Activated CD4-positive, alpha-beta T cell treated with anti-CD3 and anti-CD28 coated beads for 36 hours (primary cell): ENCODE results near the gene SMO. TPM values are rescaled to one million over a fixed set of nuclear protein-coding genes. Genes with fewer than 3 reads are reported as not detected.

Experiments
- ATAC-seq: fragments of 200-7000 bp; cut with Tn5 transposase; one replicate; pipeline ENCODE4 v1.10.0; 2021; ENCODE audit warnings: mild to moderate bottlenecking, moderate library complexity
- CTCF ChIA-PET: fragments of 350-600 bp; sonication (Branson Sonifier 250); formaldehyde crosslinking; loops from one replicate; lab custom pipeline; 2021; ENCODE audit warnings: antibody characterized with exemption; lab: Charles Lee
- POLR2A ChIA-PET: fragments of 350-600 bp; sonication (Branson Sonifier 250); formaldehyde crosslinking; loops from one replicate; lab custom pipeline; 2021; ENCODE audit warnings: antibody characterized with exemption, inconsistent platforms; lab: Charles Lee
- DNase-seq: peaks from one replicate; pipeline ENCODE4 v3.0.0-alpha.2; 2020
- H3K27ac Mint-ChIP-seq: one replicate; pipeline ENCODE4 v1.8.0; 2021; ENCODE audit warnings: mixed read lengths
- H3K27me3 Mint-ChIP-seq: one replicate; pipeline ENCODE4 v1.8.0; 2021; ENCODE audit warnings: mixed read lengths
- H3K36me3 Mint-ChIP-seq: one replicate; pipeline ENCODE4 v1.8.0; 2021; ENCODE audit warnings: low read depth, mixed read lengths
- H3K4me1 Mint-ChIP-seq: one replicate; pipeline ENCODE4 v1.8.0; 2021; ENCODE audit warnings: mixed read lengths
- H3K4me3 Mint-ChIP-seq: one replicate; pipeline ENCODE4 v1.8.0; 2021; ENCODE audit warnings: mild to moderate bottlenecking, moderate library complexity, mixed read lengths
- H3K9me3 Mint-ChIP-seq: one replicate; pipeline ENCODE4 v1.8.0; 2021; ENCODE audit warnings: low read depth, mixed read lengths
- intact Hi-C, 2 experiments: fragments of 100-400 bp; cut with DNase I in 1 of 2; cut with micrococcal nuclease in 1 of 2; formaldehyde crosslinking; loops; one replicate each; pipeline versions ENCODE4 v1.14.2 to v1.15.1; 2022 to 2024; cut with DNase I, micrococcal nuclease
- total RNA-seq, 2 experiments: library from RNA; stranded (reverse); gene quantifications; one replicate each; pipeline ENCODE4 v1.2.3, GENCODE V29; 2021

The SMO gene
- total RNA-seq, result under 1 TPM; 0.28 to 0.71 TPM

GRCh38 chr7:129188372-129188891 is at the start of gene SMO:
Gene SMO, plus strand, starts transcription at chr7:129188633. Its CDS starts 519 bp downstream, at chr7:129189152.
- no peaks in the 10 kb centered on the region for H3K36me3 Mint-ChIP-seq
- H3K27ac Mint-ChIP-seq, result no peak within 1 kb of the TSS
- ChIA-PET CTCF (interaction anchor here (1.8 kb wide), 1 partner anchor 25 kb away, joined by 7 read pairs; no protein-coding TSS in a partner anchor), POLR2A (no interaction called here)
- DNase-seq (peak; percentile 24), ATAC-seq (peak; percentile 52)
- H3K27me3 Mint-ChIP-seq, result peaks cover 42% of the 10 kb centered on the region
- intact Hi-C loops, result no loop called here
- H3K4me3 Mint-ChIP-seq, result peak within 1 kb of the TSS; percentile 56
- peaks cover 7% of the 10 kb centered on the region for H3K4me1 Mint-ChIP-seq
- H3K9me3 Mint-ChIP-seq, result no peaks in the 10 kb centered on the region

GRCh38 chr7:129143724-129144094 is 44.7 kb upstream of the SMO start:
- intact Hi-C loops, result loop anchor here in 1 of 2 experiments (1.0 kb wide), 1 partner anchor 20 kb away; no protein-coding TSS in a partner anchor
- no peak for DNase-seq
- no peak for ATAC-seq
- H3K4me3 Mint-ChIP-seq, result peak overlapping the region; percentile 82
- ChIA-PET POLR2A (no interaction called here), CTCF (interaction anchor here (0.6 to 3.3 kb wide), 5 partner anchors 20 to 214 kb away, joined by 3 to 15 read pairs (median 4); no protein-coding TSS in a partner anchor)
- H3K9me3 Mint-ChIP-seq, result no peaks in the 10 kb centered on the region
- H3K36me3 Mint-ChIP-seq, result no peaks in the 10 kb centered on the region
- H3K4me1 Mint-ChIP-seq, result peaks cover 20% of the 10 kb centered on the region
- peaks cover 16% of the 10 kb centered on the region for H3K27me3 Mint-ChIP-seq
- H3K27ac Mint-ChIP-seq, result no peak overlapping the region

- H3K27me3 Mint-ChIP-seq, result peaks cover 16% of the 10 kb centered on the region
- ATAC-seq (peak; percentile 98), DNase-seq (peak; percentile 81)
- peak within 1 kb of the TSS; percentile 82 for H3K4me3 Mint-ChIP-seq
- H3K36me3 Mint-ChIP-seq, result no peaks in the 10 kb centered on the region
- no peak within 1 kb of the TSS for H3K27ac Mint-ChIP-seq
- intact Hi-C loops, result loop anchor here in 1 of 2 experiments (1.0 kb wide), 1 partner anchor 21 kb away; no protein-coding TSS in a partner anchor
- peaks cover 20% of the 10 kb centered on the region for H3K4me1 Mint-ChIP-seq
- ChIA-PET POLR2A (no interaction called here), CTCF (interaction anchor here (0.6 to 3.3 kb wide), 5 partner anchors 19 to 215 kb away, joined by 3 to 15 read pairs (median 4); no protein-coding TSS in a partner anchor)
- H3K9me3 Mint-ChIP-seq, result no peaks in the 10 kb centered on the region
These were observed 44.2 kb upstream of the SMO start, which contains the start of gene TSPAN33 for GRCh38 chr7:129144095-129144833. Gene TSPAN33, plus strand, starts transcription at chr7:129144707. Its CDS starts 274 bp downstream, at chr7:129144981.

- Mint-ChIP-seq H3K27me3 (peaks cover 16% of the 10 kb centered on the region), H3K36me3 (no peaks in the 10 kb centered on the region), H3K27ac (no peak overlapping the region), H3K9me3 (no peaks in the 10 kb centered on the region), H3K4me3 (peak overlapping the region; percentile 74), H3K4me1 (peaks cover 20% of the 10 kb centered on the region)
- POLR2A ChIA-PET, result no interaction called here
- intact Hi-C loops, result loop anchor here in 1 of 2 experiments (1.0 kb wide), 1 partner anchor 22 kb away; no protein-coding TSS in a partner anchor
- CTCF ChIA-PET, result interaction anchor here (1.2 to 3.3 kb wide), 2 partner anchors 18 to 21 kb away, joined by 3 to 15 read pairs; no protein-coding TSS in a partner anchor
- ATAC-seq, result peak; percentile 7
- peak; percentile 50 for DNase-seq
These were observed 43.4 kb upstream of the SMO start for GRCh38 chr7:129144834-129145668.

GRCh38 chr7:129146237-129146979 is 42.0 kb upstream of the SMO start:
- POLR2A ChIA-PET, result no interaction called here
- CTCF ChIA-PET, result interaction anchor here (0.9 to 1.2 kb wide), 3 partner anchors 12 to 55 kb away, joined by 3 to 5 read pairs (median 4); no protein-coding TSS in a partner anchor
- no peak overlapping the region for H3K27ac Mint-ChIP-seq
- no peaks in the 10 kb centered on the region for H3K36me3 Mint-ChIP-seq
- H3K4me1 Mint-ChIP-seq, result peaks cover 20% of the 10 kb centered on the region
- DNase-seq, result no peak
- peaks cover 16% of the 10 kb centered on the region for H3K27me3 Mint-ChIP-seq
- intact Hi-C loops, result no loop called here
- ATAC-seq, result no peak
- H3K9me3 Mint-ChIP-seq, result no peaks in the 10 kb centered on the region
- H3K4me3 Mint-ChIP-seq, result no peak overlapping the region

GRCh38 chr7:129147731-129148130 is 40.7 kb upstream of the SMO start:
- DNase-seq, result no peak
- intact Hi-C loops, result no loop called here
- no peaks in the 10 kb centered on the region for H3K36me3 Mint-ChIP-seq
- CTCF ChIA-PET, result interaction anchor here (0.9 to 1.5 kb wide), 3 partner anchors 14 to 18 kb away, joined by 4 to 8 read pairs (median 7); no protein-coding TSS in a partner anchor
- H3K4me3 Mint-ChIP-seq, result no peak overlapping the region
- POLR2A ChIA-PET, result no interaction called here
- H3K4me1 Mint-ChIP-seq, result peaks cover 20% of the 10 kb centered on the region
- no peak for ATAC-seq
- H3K9me3 Mint-ChIP-seq, result no peaks in the 10 kb centered on the region
- H3K27ac Mint-ChIP-seq, result no peak overlapping the region
- H3K27me3 Mint-ChIP-seq, result peaks cover 16% of the 10 kb centered on the region

GRCh38 chr7:129149511-129149910 is 38.9 kb upstream of the SMO start:
- H3K36me3 Mint-ChIP-seq, result no peaks in the 10 kb centered on the region
- ATAC-seq, result no peak
- ChIA-PET CTCF (no interaction called here), POLR2A (no interaction called here)
- no peaks in the 10 kb centered on the region for H3K9me3 Mint-ChIP-seq
- intact Hi-C loops, result no loop called here
- H3K27ac Mint-ChIP-seq, result no peak overlapping the region
- H3K27me3 Mint-ChIP-seq, result peaks cover 4% of the 10 kb centered on the region
- DNase-seq, result no peak
- H3K4me1 Mint-ChIP-seq, result peaks cover 11% of the 10 kb centered on the region
- no peak overlapping the region for H3K4me3 Mint-ChIP-seq

- CTCF ChIA-PET, result interaction anchor here (0.5 to 2.0 kb wide), 7 partner anchors 13 to 269 kb away, joined by 3 to 7 read pairs (median 5); no protein-coding TSS in a partner anchor
- ATAC-seq, result no peak
- Mint-ChIP-seq H3K36me3 (no peaks in the 10 kb centered on the region), H3K4me1 (peaks cover 7% of the 10 kb centered on the region), H3K4me3 (no peak overlapping the region), H3K9me3 (no peaks in the 10 kb centered on the region), H3K27me3 (peaks cover 4% of the 10 kb centered on the region), H3K27ac (no peak overlapping the region)
- POLR2A ChIA-PET, result no interaction called here
- intact Hi-C loops, result no loop called here
- DNase-seq, result no peak
These were observed 38.0 kb upstream of the SMO start for GRCh38 chr7:129150199-129150996.

GRCh38 chr7:129157651-129158050 is 30.8 kb upstream of the SMO start:
- Mint-ChIP-seq H3K9me3 (no peaks in the 10 kb centered on the region), H3K4me3 (no peak overlapping the region), H3K4me1 (no peaks in the 10 kb centered on the region), H3K27ac (no peak overlapping the region), H3K36me3 (no peaks in the 10 kb centered on the region), H3K27me3 (no peaks in the 10 kb centered on the region)
- ChIA-PET CTCF (interaction anchor here (0.7 kb wide), 1 partner anchor 156 kb away, joined by 3 read pairs; no protein-coding TSS in a partner anchor), POLR2A (no interaction called here)
- ATAC-seq (no peak), DNase-seq (no peak)
- intact Hi-C loops, result no loop called here

- Mint-ChIP-seq H3K4me1 (no peaks in the 10 kb centered on the region), H3K27me3 (no peaks in the 10 kb centered on the region), H3K36me3 (no peaks in the 10 kb centered on the region), H3K9me3 (no peaks in the 10 kb centered on the region), H3K4me3 (no peak overlapping the region), H3K27ac (no peak overlapping the region)
- intact Hi-C loops, result no loop called here
- DNase-seq (no peak), ATAC-seq (no peak)
- POLR2A ChIA-PET, result no interaction called here
- CTCF ChIA-PET, result interaction anchor here (0.6 to 1.4 kb wide), 2 partner anchors 51 to 415 kb away, joined by 3 to 4 read pairs; no protein-coding TSS in a partner anchor
These were observed 28.9 kb upstream of the SMO start for GRCh38 chr7:129159539-129159938.
